Chondrocyte (in vitro differentiated cells): ENCODE results near the gene MYO1B. TPM values are rescaled to one million over a fixed set of nuclear protein-coding genes. Genes with fewer than 3 reads are reported as not detected.

Experiments used
- DNase-seq: peaks from one replicate; pipeline ENCODE4 v3.0.0; 2021; ENCODE audit warnings: mixed read lengths, low spot score
- H3K27ac Mint-ChIP-seq: one replicate; pipeline ENCODE4 v1.8.0; 2021; ENCODE audit warnings: mild to moderate bottlenecking, moderate library complexity, mixed read lengths; ENCODE audit not compliant: unreplicated experiment
- H3K27me3 Mint-ChIP-seq: 2 replicates; pipeline ENCODE4 v1.8.0; 2021; ENCODE audit warnings: low read depth, mixed read lengths
- H3K36me3 Mint-ChIP-seq: 2 replicates; pipeline ENCODE4 v1.8.0; 2021; ENCODE audit warnings: low read depth, mixed read lengths
- H3K4me1 Mint-ChIP-seq: 2 replicates; pipeline ENCODE4 v1.8.0; 2021; ENCODE audit warnings: low read depth, mild to moderate bottlenecking, mixed read lengths
- H3K4me3 Mint-ChIP-seq: one replicate; pipeline ENCODE4 v1.8.0; 2021; ENCODE audit warnings: mild to moderate bottlenecking, moderate library complexity, mixed read lengths; ENCODE audit not compliant: unreplicated experiment
- H3K9me3 Mint-ChIP-seq: 2 replicates; pipeline ENCODE4 v1.8.0; 2021; ENCODE audit warnings: low read depth, mixed read lengths
- CTCF ChIP-seq: fragments of 200-600 bp; sonication (generic); IDR thresholded peaks from 2 replicates; pipeline ENCODE4 v1.5.0; 2021; ENCODE audit warnings: antibody characterized with exemption, mild to moderate bottlenecking, moderate library complexity
- total RNA-seq: library from RNA; stranded (reverse); gene quantifications from 3 replicates; pipeline ENCODE4 v1.2.1, GENCODE V29; 2021

Gene MYO1B
- total RNA-seq, 1 donor from 2014 or later, result 114 TPM

- DNase-seq, result no peak
- peak overlapping the region; percentile 78 for H3K27ac Mint-ChIP-seq
- no peak overlapping the region for H3K4me3 Mint-ChIP-seq
- no peak for TF ChIP-seq CTCF
- no peaks in the 10 kb centered on the region for H3K36me3 Mint-ChIP-seq
- peaks cover 64% of the 10 kb centered on the region for H3K4me1 Mint-ChIP-seq
- no peaks in the 10 kb centered on the region for H3K9me3 Mint-ChIP-seq
- H3K27me3 Mint-ChIP-seq, result no peaks in the 10 kb centered on the region
These were observed 23.4 kb downstream of the MYO1B start for GRCh38 chr2:191268596-191268995.

GRCh38 chr2:191270306-191271161 lies 25.3 kb downstream of the MYO1B start:
- H3K4me3 Mint-ChIP-seq, result no peak overlapping the region
- no peaks in the 10 kb centered on the region for H3K27me3 Mint-ChIP-seq
- H3K9me3 Mint-ChIP-seq, result no peaks in the 10 kb centered on the region
- peaks cover 50% of the 10 kb centered on the region for H3K4me1 Mint-ChIP-seq
- no peak for TF ChIP-seq CTCF
- H3K36me3 Mint-ChIP-seq, result no peaks in the 10 kb centered on the region
- peak overlapping the region; percentile 57 for H3K27ac Mint-ChIP-seq
- no peak for DNase-seq

- no peak overlapping the region for H3K27ac Mint-ChIP-seq
These were observed 26.9 kb downstream of the MYO1B start for GRCh38 chr2:191272064-191272463.

GRCh38 chr2:191274413-191274815 lies 29.2 kb downstream of the MYO1B start:
- no peak overlapping the region for H3K27ac Mint-ChIP-seq
- TF ChIP-seq CTCF, result no peak
- no peak for DNase-seq
- H3K9me3 Mint-ChIP-seq, result no peaks in the 10 kb centered on the region
- no peaks in the 10 kb centered on the region for H3K27me3 Mint-ChIP-seq
- H3K36me3 Mint-ChIP-seq, result peaks cover 6% of the 10 kb centered on the region
- H3K4me3 Mint-ChIP-seq, result no peak overlapping the region
- peaks cover 29% of the 10 kb centered on the region for H3K4me1 Mint-ChIP-seq

More at GRCh38 chr2:191272064-191272463, 26.9 kb downstream of the MYO1B start:
- Mint-ChIP-seq H3K4me1 (peaks cover 47% of the 10 kb centered on the region), H3K4me3 (no peak overlapping the region), H3K27me3 (no peaks in the 10 kb centered on the region), H3K36me3 (no peaks in the 10 kb centered on the region), H3K9me3 (no peaks in the 10 kb centered on the region)
- TF ChIP-seq CTCF, result no peak
- no peak for DNase-seq

GRCh38 chr2:191276792-191277465 lies 31.7 kb downstream of the MYO1B start:
- Mint-ChIP-seq H3K36me3 (peaks cover 17% of the 10 kb centered on the region), H3K4me3 (no peak overlapping the region), H3K27ac (peak overlapping the region; percentile 3), H3K27me3 (no peaks in the 10 kb centered on the region), H3K4me1 (peaks cover 33% of the 10 kb centered on the region), H3K9me3 (no peaks in the 10 kb centered on the region)
- DNase-seq, result no peak
- TF ChIP-seq CTCF, result no peak
